Endothelial cell of hepatic sinusoid (primary cell): ENCODE results near the gene ANKS1A.

Experiments used
- in situ Hi-C: cut with HindIII; loops from 2 replicates; pipeline ENCODE4 v1.10.0; 2017; ENCODE audit warnings: low sequenced_read_pairs

The ANKS1A gene

GRCh38 chr6:34953061-34954025 lies 64.3 kb downstream of the ANKS1A start:
- in situ Hi-C loops = no loop called here

DNA sequence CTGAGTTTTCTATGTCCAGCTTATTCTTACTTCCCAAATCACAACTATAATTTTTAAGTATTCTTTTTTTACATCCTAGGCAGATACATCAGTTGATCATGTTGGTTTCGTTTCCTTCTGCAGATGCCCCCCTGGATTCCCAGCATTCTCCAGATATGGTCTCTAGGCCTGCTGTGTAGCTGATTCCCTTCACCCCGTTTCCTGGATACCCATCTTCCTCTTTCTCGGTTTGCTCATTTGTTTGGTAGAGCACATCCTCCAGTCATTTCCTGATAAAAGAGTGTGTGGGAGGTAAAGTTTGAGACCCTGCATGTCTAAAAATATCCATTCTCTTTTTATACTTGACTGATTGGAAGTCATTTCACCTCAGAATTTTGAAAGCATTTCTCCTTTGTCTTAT lies 66.4 kb downstream of the ANKS1A start:
- in situ Hi-C loops = no loop called here

GRCh38 chr6:34957231-34957783 lies 68.3 kb downstream of the ANKS1A start:
- in situ Hi-C loops = no loop called here

- in situ Hi-C loops = no loop called here
Measured at GRCh38 chr6:34958734-34959133, 69.7 kb downstream of the ANKS1A start.

DNA sequence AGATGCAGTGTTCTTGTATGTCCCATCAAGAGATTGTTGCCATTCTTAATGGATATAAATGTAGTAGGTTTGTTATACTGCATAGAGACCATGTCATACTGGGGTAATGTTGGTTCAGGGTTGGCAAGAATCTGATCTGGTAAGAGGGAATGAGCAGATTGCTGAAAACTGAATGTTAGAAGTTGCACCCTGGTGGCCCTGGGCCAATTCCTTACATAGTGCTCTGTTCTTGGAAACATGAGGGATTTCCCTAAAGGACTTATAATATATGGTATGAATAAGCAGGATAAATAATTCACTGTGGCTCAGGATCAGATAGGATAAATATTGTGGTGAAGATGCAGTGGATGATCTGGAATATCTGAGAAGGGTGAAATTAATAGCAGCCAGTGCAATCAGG lies 70.2 kb downstream of the ANKS1A start:
- in situ Hi-C loops = no loop called here

DNA sequence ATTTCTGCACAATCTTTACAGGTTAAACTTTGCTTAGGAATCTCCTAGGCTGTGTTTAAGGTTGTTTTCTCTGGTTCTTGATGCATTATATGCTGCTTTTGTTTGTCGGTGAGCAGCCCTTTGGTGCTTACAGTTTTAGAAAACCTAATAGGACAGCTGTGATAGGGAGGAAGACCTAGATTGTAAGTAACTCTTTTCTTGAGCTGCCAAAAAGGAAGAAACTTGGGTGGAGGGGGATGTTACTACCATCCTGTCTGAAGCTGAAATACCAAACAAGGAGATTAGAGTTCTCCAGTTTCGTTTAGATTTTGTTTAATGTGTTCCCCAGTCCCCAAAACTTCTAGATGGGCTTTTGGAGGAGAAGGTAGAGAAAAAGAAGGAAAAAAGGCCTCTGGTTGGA lies 72.0 kb downstream of the ANKS1A start:
- in situ Hi-C loops = no loop called here

DNA sequence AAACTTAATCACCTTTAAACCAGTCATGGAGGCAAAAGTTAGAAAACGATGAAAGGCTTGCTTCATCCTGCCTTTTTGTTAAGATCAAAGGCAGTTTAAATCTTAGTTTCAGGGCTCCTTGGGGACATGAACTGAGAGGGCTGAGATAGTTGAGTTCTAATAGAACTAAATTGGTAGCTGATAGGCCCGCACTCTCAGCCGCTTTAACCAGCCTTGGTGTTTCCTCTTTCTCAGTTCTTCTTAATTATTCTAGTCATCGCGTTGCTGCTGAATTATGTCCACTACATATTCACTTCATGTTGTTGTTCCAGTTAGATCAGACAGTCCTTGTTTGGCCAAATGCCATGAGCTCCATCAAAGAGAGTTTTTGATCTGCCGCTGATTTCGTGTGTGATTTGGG lies 72.5 kb downstream of the ANKS1A start:
- in situ Hi-C loops = no loop called here

DNA sequence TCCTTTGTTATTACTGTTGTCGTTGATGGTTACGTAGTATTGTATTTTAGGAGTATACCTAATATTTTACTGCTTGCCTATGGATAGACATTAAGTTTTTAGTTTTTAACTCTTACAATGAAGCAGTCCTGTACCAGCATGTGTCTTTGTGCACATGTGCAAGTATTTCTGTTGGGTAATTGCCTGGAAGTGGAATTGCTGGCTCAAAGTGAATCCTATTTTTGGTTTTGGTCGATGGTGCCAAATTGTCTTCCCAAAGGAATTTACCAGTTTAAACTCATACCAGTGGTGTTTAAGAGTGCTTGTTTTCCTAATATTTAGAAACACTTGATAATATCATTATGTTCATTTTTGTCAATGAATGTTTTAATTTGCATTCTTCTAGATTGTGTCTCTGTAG lies 75.5 kb downstream of the ANKS1A start:
- in situ Hi-C loops = no loop called here

DNA sequence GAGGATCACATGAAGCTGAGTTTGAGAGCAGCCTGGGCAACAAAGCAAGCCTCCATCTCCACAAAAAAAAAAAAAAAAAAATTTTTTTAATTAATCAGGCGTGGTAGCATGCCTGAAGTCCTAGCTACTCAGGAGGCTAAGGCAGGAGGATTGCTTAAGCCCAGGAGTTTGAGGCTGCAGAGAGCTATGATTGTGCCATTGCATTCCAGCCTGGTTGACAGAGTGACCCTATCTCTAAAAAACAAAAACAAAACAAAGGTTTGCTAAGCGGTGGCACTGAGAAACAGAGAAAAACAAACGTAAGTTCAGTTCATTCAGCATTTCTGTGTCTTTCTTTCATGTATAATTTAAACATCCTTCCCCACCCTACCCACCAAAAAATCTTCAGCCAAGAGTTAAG lies 78.4 kb downstream of the ANKS1A start:
- in situ Hi-C loops = no loop called here

GRCh38 chr6:34969662-34970265 lies 80.7 kb downstream of the ANKS1A start:
- in situ Hi-C loops = no loop called here

- in situ Hi-C loops = no loop called here
Measured at GRCh38 chr6:34970488-34970887, 81.4 kb downstream of the ANKS1A start.

- in situ Hi-C loops = no loop called here
Measured at GRCh38 chr6:34970957-34971356, 81.9 kb downstream of the ANKS1A start.

DNA sequence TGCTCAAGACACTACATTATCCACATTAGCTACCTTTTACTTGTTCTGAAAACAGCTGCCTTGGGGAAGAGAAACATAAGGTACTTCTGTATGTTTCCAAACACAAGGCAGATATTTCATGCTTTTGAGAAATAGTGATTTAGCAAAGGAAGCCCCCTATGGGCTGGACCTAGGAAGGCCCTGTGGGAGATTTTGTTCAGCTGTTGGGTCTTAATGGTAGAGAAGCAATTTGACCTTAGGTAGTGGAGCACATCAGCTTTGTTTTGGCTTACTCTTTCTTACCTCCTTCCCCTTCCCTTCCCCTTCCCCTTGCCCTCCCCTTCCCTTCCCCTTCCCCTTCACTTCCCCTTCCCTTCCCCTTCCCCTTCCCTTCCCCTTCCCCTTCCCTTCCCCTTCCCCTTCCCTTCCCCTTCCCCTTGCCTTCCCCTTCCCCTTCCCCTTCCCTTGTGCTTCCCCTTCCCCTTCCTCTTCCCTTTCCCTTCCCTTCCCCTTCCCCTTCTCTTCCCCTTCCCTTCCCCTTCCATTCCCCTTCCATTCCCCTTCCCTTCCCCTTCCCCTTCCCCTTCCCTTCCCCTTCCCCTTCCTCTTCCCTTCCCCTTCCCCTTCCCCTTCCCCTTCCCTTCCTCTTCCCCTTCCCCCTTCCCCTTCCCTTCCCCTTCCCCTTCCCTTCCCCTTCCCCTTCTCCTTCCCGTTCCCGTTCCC lies 84.6 kb downstream of the ANKS1A start:
- in situ Hi-C loops = no loop called here

DNA sequence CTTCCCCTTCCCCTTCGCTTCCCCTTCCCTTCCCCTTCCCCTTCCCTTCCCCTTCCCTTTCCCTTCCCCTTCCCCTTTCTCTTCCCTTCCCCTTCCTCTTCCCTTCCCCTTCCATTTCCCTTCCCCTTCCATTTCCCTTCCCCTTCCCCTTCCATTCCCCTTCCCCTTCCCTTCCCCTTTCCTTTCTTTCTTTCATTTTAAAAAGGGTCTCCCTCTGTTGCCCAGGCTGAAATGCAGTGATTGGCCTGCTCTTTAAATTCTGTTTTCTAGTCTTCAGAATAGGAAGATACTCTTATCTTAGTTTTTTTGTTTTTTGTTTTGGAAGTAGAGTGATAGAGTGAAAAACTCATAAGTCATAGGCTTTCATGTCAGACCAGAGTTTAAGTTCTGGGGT lies 85.2 kb downstream of the ANKS1A start:
- in situ Hi-C loops = no loop called here

DNA sequence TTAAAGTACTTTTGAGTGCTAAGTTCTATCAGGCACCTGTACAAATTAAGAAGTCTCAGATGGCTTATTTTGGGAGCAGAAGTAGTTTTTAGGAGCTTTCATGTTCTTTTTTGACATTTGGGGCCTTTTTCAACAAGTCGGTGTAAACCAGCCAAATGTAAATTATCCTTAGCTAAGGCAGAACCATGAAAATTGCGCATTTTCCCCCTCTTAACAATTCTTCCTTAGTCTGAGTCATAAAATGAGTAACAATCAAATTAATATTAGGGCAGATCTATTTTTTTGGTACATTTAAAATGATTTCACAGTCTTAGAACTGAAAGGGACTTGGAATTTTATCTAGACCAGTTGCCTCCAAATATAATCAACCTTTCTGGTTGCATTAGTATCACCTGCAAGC lies 87.2 kb downstream of the ANKS1A start:
- in situ Hi-C loops = no loop called here

- in situ Hi-C loops = no loop called here
Measured at GRCh38 chr6:34979218-34979617, 90.2 kb downstream of the ANKS1A start.

- in situ Hi-C loops = loop anchor here (5.0 to 10.0 kb wide), 2 partner anchors 43 to 135 kb away; no protein-coding TSS in a partner anchor
Measured at GRCh38 chr6:34979994-34980393, 90.9 kb downstream of the ANKS1A start.

GRCh38 chr6:34981366-34981765 lies 92.3 kb downstream of the ANKS1A start:
- in situ Hi-C loops = loop anchor here (5.0 to 10.0 kb wide), 2 partner anchors 44 to 133 kb away; no protein-coding TSS in a partner anchor

- in situ Hi-C loops = loop anchor here (5.0 to 10.0 kb wide), 2 partner anchors 45 to 133 kb away; no protein-coding TSS in a partner anchor
Measured at GRCh38 chr6:34981951-34982350, 92.9 kb downstream of the ANKS1A start.

DNA sequence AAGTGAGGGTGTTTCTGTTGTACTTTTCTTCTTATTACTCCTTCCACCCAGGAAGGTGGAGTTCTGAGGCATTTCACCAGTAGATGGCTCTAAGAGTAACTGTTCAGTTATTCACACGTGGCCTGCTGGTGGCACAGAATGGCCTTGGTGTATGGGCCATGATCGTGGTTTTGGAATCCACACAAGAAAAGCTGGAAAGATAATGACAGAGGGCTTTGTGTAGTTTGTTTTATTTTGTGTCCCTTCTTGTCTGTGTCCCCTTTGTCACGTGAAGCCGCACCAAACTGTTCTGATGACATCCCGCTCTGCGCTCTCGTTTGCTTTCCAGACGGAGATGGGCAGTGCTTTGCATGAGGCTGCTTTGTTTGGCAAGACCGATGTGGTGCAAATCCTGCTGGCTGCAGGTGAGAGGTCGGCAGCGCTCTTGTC lies 93.4 kb downstream of the ANKS1A start:
- in situ Hi-C loops = loop anchor here (5.0 to 10.0 kb wide), 2 partner anchors 45 to 132 kb away; no protein-coding TSS in a partner anchor

DNA sequence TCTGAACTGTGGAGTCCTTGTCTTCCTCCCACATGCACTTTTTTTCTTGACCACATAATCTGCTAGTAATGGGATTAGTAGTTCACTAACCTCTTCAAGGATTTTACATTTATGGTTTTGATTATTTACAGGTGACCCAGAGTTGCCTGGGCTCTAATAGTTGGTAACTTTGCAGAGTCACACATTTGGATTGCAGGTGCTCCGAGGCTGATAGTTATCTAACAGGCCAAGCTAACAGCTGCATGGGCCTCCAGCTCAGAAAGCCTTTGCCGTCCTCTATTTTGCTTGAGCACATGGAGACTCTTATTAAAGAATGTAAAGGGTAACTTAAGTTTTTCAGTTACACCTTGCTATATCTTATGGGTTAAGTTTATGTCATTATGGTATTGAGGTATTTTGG lies 95.4 kb downstream of the ANKS1A start:
- in situ Hi-C loops = loop anchor here (5.0 to 10.0 kb wide), 2 partner anchors 47 to 130 kb away; no protein-coding TSS in a partner anchor
